ENCODE data around the gene IRAK1.

DNA sequence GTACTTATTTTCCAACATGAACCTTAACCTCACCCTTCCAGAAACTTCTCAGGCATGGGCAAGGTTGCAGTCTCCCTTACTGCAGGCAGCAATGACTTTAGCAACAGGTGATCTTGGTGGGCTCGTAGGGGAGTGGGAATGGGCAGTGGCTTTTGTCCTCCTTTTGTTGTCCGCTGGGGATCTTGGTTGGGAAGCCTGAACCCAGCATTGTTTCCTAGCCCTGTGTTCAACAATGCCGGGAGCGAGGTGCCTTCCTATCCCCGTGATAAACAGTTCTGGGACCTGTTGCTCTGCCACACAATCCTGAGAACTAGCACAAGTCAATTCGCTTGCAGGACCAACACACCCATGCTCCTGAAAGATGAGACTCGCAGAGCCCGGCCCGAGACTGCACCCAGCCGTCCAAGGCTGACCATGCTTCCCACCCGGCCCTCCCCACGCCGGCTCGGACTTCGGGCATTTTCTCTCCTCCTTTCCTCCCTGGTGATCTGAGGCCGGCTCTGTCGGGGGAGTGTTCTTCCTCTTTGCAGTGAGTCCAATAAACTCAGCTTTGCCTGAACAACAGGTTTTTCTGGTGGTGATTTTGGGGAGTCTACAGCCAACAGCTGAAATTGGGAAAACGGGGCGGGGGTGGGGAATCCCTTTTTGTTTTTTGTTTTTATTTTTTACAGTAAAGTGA, 20.2 kb downstream of the IRAK1 start:
- TF ChIP-seq SP1 (IDR thresholded peaks at IDR 0.05; ENCODE audit: low read depth, low read length) = no peak
- no peak for TF ChIP-seq HDAC6 (IDR thresholded peaks at IDR 0.05; ENCODE audit: low read depth, low read length)
- no peak for TF ChIP-seq POLR2A (IDR thresholded peaks at IDR 0.05; ENCODE audit: control extremely low read depth in 1 of 2, low read depth in 2 of 2, low read length in 2 of 2)
- no peak for TF ChIP-seq TAF1 (IDR thresholded peaks at IDR 0.05; ENCODE audit: low read depth, low read length)
- TF ChIP-seq ZNF274 (IDR thresholded peaks at IDR 0.05; ENCODE audit: borderline replicate concordance, extremely low read depth, low read length) = no peak
- TF ChIP-seq, protein P1, sequence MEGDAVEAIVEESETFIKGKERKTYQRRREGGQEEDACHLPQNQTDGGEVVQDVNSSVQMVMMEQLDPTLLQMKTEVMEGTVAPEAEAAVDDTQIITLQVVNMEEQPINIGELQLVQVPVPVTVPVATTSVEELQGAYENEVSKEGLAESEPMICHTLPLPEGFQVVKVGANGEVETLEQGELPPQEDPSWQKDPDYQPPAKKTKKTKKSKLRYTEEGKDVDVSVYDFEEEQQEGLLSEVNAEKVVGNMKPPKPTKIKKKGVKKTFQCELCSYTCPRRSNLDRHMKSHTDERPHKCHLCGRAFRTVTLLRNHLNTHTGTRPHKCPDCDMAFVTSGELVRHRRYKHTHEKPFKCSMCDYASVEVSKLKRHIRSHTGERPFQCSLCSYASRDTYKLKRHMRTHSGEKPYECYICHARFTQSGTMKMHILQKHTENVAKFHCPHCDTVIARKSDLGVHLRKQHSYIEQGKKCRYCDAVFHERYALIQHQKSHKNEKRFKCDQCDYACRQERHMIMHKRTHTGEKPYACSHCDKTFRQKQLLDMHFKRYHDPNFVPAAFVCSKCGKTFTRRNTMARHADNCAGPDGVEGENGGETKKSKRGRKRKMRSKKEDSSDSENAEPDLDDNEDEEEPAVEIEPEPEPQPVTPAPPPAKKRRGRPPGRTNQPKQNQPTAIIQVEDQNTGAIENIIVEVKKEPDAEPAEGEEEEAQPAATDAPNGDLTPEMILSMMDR (IDR thresholded peaks at IDR 0.05; ENCODE audit: control extremely low read depth in 1 of 3, insufficient read depth in 1 of 3, low read depth in 1 of 3, low read length in 3 of 3) = no peak
- TF ChIP-seq CBX8 (IDR thresholded peaks at IDR 0.05; ENCODE audit: borderline replicate concordance, low read depth, low read length) = no peak
